SK-N-MC (cell line): Measurements from ENCODE around the gene MYO16.

Experiments
- DNase-seq: peaks from one replicate; pipeline ENCODE4 v3.0.0-alpha.2; 2011; ENCODE audit warnings: low read depth, low spot score
- H3K27ac ChIP-seq: fragments of 200-600 bp; sonication (generic); 2 replicates; pipeline ENCODE4 v1.5.1; 2016; ENCODE audit warnings: mixed run types
- H3K36me3 ChIP-seq: fragments of 200-600 bp; sonication (generic); 2 replicates; pipeline ENCODE4 v1.6.1; 2017; ENCODE audit warnings: antibody characterized with exemption, low read length, mixed read lengths; ENCODE audit not compliant: insufficient read depth
- H3K4me3 ChIP-seq: fragments of 200-600 bp; sonication (generic); 2 replicates; pipeline ENCODE4 v1.5.1; 2016
- H3K9ac ChIP-seq: fragments of 200-600 bp; sonication (generic); 2 replicates; pipeline ENCODE4 v1.8.0; 2017; ENCODE audit warnings: mixed run types, mixed read lengths; ENCODE audit not compliant: insufficient read length
- H3K9me3 ChIP-seq: fragments of 200-600 bp; sonication (generic); 2 replicates; pipeline ENCODE4 v1.6.1; 2017; ENCODE audit warnings: low read depth, mild to moderate bottlenecking, antibody characterized with exemption, low read length, moderate library complexity, mixed read lengths
- EZH2 ChIP-seq: fragments of 200-600 bp; sonication (generic); IDR thresholded peaks from one replicate; pipeline ENCODE4 v1.6.1; 2017; ENCODE audit warnings: antibody characterized with exemption
- FOXP2 ChIP-seq: optimal IDR thresholded peaks from 2 replicates; pipeline ENCODE3; 2011; ENCODE audit warnings: mild to moderate bottlenecking, moderate library complexity; ENCODE audit not compliant: insufficient read depth; ENCODE audit errors: extremely low read length, control extremely low read depth
- POLR2AphosphoS5 ChIP-seq: IDR thresholded peaks from 2 replicates; pipeline ENCODE4 v1.6.1; 2012; ENCODE audit warnings: mild to moderate bottlenecking, low read depth, low read length, borderline replicate concordance

The MYO16 gene

DNA sequence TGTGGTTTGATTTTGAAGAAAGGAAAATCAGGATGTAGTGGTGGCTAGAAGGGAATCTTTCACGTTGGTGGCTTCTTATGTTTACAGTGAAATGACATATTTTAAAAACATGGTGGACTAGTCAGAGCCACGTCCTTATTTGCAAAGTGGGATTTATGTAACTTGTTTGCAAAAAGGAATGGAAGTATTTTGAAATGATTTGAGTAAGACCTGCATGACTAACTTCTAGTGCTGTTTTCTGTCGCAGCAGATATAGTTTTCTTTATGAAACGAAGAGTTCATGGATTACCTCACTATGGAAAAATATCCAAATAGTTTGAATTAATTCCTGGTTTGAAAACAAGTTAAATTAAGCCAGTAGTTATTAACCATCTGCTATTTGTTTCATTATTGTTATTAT lies 476.5 kb downstream of the MYO16 start:
- H3K27ac ChIP-seq = no peak overlapping the region
- no peaks in the 10 kb centered on the region for H3K9me3 ChIP-seq
- H3K9ac ChIP-seq = no peak overlapping the region
- no peak for DNase-seq
- H3K4me3 ChIP-seq = no peak overlapping the region
- TF ChIP-seq FOXP2 = no peak
- no peak for TF ChIP-seq EZH2
- TF ChIP-seq POLR2AphosphoS5 = no peak
- no peaks in the 10 kb centered on the region for H3K36me3 ChIP-seq

DNA sequence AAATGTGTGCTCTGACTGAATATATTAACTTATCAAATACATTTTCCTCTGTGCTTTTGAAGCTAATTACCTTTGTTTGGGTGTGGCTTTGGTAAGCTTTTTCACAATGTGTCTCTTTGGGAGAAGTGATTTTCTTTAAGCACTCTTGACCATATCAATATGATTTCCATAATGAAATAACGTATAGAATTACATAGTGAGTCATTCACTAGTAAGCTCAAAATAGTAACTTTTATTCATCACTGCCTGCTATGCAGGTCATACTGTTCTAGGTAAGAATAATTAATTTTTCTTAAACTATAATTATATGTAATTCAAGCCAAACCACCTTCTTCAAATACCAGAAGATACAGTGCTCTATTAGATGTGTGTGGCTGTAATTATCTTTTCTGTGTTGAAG lies 480.7 kb downstream of the MYO16 start:
- no peak overlapping the region for H3K27ac ChIP-seq
- H3K4me3 ChIP-seq = no peak overlapping the region
- no peak for DNase-seq
- TF ChIP-seq EZH2 = no peak
- no peak for TF ChIP-seq FOXP2
- TF ChIP-seq POLR2AphosphoS5 = no peak
- no peaks in the 10 kb centered on the region for H3K9me3 ChIP-seq
- H3K9ac ChIP-seq = no peak overlapping the region
- no peaks in the 10 kb centered on the region for H3K36me3 ChIP-seq

DNA sequence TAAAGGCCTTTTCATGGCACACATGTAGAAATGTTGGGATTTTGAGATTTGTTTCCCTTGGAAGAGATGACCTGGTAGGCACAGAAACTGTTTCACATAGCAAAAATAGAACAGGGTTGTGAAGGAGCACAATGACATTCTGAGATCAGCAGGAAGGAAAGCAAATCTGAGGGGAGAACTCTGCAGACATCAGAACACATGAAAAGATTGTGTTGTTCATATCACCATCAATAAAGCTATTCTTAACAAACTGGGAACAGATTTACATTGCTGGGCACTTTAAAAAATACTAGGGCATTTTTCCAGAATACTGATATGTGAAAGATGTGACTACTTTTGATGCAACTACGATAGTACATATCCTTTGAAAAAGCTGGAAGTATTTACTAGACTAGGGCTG lies 481.7 kb downstream of the MYO16 start:
- no peak overlapping the region for H3K27ac ChIP-seq
- DNase-seq = no peak
- no peak overlapping the region for H3K4me3 ChIP-seq
- H3K9me3 ChIP-seq = no peaks in the 10 kb centered on the region
- H3K9ac ChIP-seq = no peak overlapping the region
- TF ChIP-seq POLR2AphosphoS5 = no peak
- TF ChIP-seq EZH2 = no peak
- no peak for TF ChIP-seq FOXP2
- no peaks in the 10 kb centered on the region for H3K36me3 ChIP-seq

DNA sequence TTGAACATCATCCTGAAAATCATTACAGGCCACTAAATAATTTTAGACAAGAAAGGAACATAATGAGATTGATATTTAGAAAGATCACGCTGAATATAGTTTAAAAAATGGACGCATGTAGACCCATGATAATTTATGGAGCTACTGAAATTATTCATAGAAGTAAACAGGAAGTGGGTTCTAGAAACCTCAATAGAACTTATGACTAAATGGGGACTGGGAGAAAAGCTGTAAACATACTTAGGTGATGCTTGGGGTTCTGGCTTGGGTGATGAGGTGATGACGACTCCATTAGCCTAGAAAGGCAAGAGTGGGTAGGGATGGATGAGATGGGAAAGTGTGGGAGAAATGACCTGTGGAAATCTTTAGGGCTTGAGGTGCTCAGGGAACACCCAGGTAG lies 484.0 kb downstream of the MYO16 start:
- Histone ChIP-seq H3K36me3 (no peaks in the 10 kb centered on the region), H3K4me3 (no peak overlapping the region), H3K9ac (no peak overlapping the region), H3K27ac (no peak overlapping the region), H3K9me3 (no peaks in the 10 kb centered on the region)
- TF ChIP-seq EZH2 (no peak), POLR2AphosphoS5 (no peak), FOXP2 (no peak)
- DNase-seq = no peak

DNA sequence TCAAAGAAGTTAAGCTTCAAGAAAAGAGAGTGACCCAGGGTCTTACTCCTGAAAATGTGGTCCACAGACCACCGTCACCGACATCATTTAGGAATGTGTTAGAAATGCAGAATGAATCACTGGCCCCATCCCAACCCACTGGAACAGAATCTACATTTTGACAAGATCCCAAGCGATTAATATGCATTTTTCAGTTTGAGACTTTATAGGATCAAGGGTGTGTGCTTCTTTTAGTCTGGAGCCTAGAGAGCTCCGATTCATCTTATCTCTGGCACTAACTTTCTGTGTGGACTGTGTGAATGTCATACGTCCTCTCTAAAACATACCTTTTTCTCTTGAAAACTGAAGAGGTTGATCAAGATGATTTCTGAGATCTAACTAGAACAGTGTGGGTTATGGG lies 484.8 kb downstream of the MYO16 start:
- Histone ChIP-seq H3K4me3 (no peak overlapping the region), H3K9me3 (no peaks in the 10 kb centered on the region), H3K36me3 (no peaks in the 10 kb centered on the region), H3K27ac (no peak overlapping the region), H3K9ac (no peak overlapping the region)
- DNase-seq = no peak
- TF ChIP-seq FOXP2 (no peak), POLR2AphosphoS5 (no peak), EZH2 (no peak)

DNA sequence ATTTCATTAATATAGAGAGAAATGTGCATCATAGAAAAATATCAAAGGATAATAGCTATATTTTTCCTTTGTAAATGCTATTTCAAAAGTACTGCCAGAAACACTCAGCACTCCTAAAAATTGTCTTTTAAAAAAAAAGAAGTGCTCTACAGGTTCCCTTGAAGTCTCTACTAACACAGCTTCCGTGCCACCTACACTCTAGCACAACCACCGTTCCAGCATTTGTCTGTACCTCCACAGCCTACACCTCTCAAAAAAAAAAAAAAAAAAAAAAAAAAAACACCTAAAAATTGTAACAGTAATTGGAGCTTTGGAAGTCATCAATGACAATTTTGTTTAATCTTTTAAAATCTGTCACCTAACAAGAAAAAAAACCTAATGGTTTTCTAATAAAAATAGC lies 485.6 kb downstream of the MYO16 start:
- no peak for DNase-seq
- Histone ChIP-seq H3K9ac (no peak overlapping the region), H3K9me3 (no peaks in the 10 kb centered on the region), H3K36me3 (no peaks in the 10 kb centered on the region), H3K4me3 (no peak overlapping the region), H3K27ac (no peak overlapping the region)
- TF ChIP-seq FOXP2 = no peak
- TF ChIP-seq POLR2AphosphoS5 = no peak
- TF ChIP-seq EZH2 = no peak

DNA sequence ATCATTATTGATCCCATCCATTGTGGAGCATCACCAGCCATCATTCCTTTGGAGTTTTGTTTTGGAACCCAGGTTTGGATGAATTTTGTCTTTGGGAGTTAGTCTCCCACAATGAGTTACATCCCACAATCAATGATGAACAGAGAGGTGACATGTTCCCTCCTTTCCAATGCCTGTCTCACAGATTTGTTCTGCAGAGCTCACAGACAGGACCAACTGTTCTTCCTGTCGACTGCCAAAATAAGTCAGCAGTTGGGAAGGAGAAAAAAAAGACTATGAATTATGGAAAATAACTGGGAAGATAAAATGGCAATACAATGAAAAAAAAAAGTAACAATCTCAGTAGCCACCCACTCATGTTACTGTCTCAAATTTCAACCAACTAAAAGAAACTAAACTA lies 489.1 kb downstream of the MYO16 start:
- TF ChIP-seq FOXP2 (no peak), POLR2AphosphoS5 (no peak), EZH2 (no peak)
- Histone ChIP-seq H3K9me3 (no peaks in the 10 kb centered on the region), H3K4me3 (no peak overlapping the region), H3K9ac (no peak overlapping the region), H3K27ac (no peak overlapping the region), H3K36me3 (no peaks in the 10 kb centered on the region)
- DNase-seq = no peak

DNA sequence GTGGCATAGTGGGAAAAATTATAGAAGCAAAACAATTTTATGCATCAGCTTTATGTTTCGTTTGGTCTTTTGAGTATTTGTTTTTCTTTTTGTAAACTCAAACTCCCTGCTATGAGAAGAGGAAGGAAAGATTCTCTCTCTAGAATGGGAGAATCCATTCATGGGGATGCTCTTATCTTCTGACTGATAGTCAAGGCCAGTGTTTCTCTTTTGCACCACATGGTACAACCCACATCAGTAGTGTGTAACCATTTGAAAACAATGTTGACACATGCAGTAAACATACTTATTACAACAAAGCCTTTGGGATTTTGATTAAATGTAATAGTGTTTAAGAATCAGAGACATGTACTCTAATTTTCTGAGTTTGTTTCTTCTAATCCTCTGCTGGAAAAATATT lies 490.5 kb downstream of the MYO16 start:
- H3K9ac ChIP-seq = no peak overlapping the region
- TF ChIP-seq EZH2 (no peak), FOXP2 (no peak), POLR2AphosphoS5 (no peak)

DNA sequence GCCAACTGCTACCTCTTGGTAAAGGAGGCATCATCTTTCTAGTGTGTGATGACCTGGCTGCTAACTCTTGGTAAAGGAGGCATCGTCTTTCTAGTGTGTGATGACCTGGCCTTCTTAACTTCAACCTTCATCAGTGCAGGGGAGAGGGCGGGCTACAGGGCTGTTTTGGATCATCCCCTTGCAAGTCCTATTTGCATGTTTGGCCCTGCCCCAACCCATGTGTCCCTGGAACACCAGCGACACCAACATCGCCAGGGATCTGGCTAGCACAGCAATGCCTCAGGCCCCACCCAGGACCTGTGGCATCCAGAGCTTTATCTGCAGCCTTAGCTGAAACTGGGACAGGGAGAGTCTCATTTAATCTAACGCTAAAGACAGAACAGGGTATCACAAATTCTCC lies 492.4 kb downstream of the MYO16 start:
- no peak overlapping the region for H3K4me3 ChIP-seq
- H3K9ac ChIP-seq = no peak overlapping the region
- H3K27ac ChIP-seq = no peak overlapping the region
- no peak for DNase-seq
- TF ChIP-seq POLR2AphosphoS5 = no peak
- TF ChIP-seq EZH2 = no peak
- TF ChIP-seq FOXP2 = no peak
- no peaks in the 10 kb centered on the region for H3K9me3 ChIP-seq
- no peaks in the 10 kb centered on the region for H3K36me3 ChIP-seq

More for the DNA sequence above, 490.5 kb downstream of the MYO16 start:
- no peak for DNase-seq
- H3K4me3 ChIP-seq = no peak overlapping the region
- no peaks in the 10 kb centered on the region for H3K9me3 ChIP-seq
- no peaks in the 10 kb centered on the region for H3K36me3 ChIP-seq
- H3K27ac ChIP-seq = no peak overlapping the region

DNA sequence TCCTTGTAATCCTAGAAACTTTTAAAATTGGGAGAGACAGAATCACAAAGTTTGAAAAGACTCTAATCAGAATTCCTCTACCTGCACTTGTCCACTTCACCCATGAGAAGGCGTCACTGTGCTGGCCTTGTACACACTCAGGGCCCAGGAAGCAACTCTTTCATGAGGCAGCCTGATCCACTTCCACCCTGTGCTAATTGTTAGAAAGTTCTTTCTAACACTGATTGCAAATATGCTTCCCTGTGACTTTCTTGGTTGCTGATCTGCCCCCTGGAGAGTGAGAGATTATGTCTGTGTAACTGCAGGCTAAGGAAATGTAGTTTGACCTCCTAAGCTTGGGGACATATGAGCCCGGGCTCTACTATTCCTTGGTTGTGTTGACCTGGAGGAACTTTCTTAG lies 494.6 kb downstream of the MYO16 start:
- Histone ChIP-seq H3K9ac (no peak overlapping the region), H3K36me3 (no peaks in the 10 kb centered on the region), H3K4me3 (no peak overlapping the region), H3K9me3 (no peaks in the 10 kb centered on the region), H3K27ac (peak overlapping the region; percentile 56; the same call in 1 of the 2 replicates)
- DNase-seq = no peak
- TF ChIP-seq EZH2 (no peak), FOXP2 (no peak), POLR2AphosphoS5 (no peak)
